A172 (cell line): Measurements from ENCODE around the gene ADARB1. TPM values are rescaled to one million over a fixed set of nuclear protein-coding genes. Genes with fewer than 3 reads are reported as not detected.

ENCODE experiments used
- DNase-seq: peaks from one replicate; pipeline ENCODE4 v3.0.0-alpha.2; 2015; ENCODE audit warnings: low spot score
- total RNA-seq: library from RNA; depleted of rRNA; stranded (reverse); fragments of >200 nt; shearing (Covaris generic); gene quantifications from 2 replicates; pipeline ENCODE4 v1.2.3, GENCODE V29; 2014

The ADARB1 gene
- total RNA-seq, 1 experiment from 2014 or later = 15.7 TPM

GRCh38 chr21:45167796-45168222 lies 93.4 kb downstream of the ADARB1 start:
- DNase-seq = peak; percentile 46

GRCh38 chr21:45168522-45168921 lies 94.1 kb downstream of the ADARB1 start:
- DNase-seq = no peak

- DNase-seq = no peak
These were observed 94.6 kb downstream of the ADARB1 start for GRCh38 chr21:45169001-45169400.

GRCh38 chr21:45169682-45170081 lies 95.3 kb downstream of the ADARB1 start:
- no peak for DNase-seq

GRCh38 chr21:45170987-45171386 lies 96.6 kb downstream of the ADARB1 start:
- no peak for DNase-seq

GRCh38 chr21:45172420-45172819 lies 98.0 kb downstream of the ADARB1 start:
- no peak for DNase-seq

GRCh38 chr21:45175326-45176095 lies 101.1 kb downstream of the ADARB1 start:
- DNase-seq = no peak

- no peak for DNase-seq
These were observed 101.8 kb downstream of the ADARB1 start for GRCh38 chr21:45176141-45176540.

GRCh38 chr21:45177039-45177438 lies 102.7 kb downstream of the ADARB1 start:
- DNase-seq = no peak

- DNase-seq = no peak
These were observed 103.8 kb downstream of the ADARB1 start for GRCh38 chr21:45178070-45178608.

GRCh38 chr21:45178971-45179370 lies 104.6 kb downstream of the ADARB1 start:
- no peak for DNase-seq

- no peak for DNase-seq
These were observed 105.3 kb downstream of the ADARB1 start for GRCh38 chr21:45179568-45180245.

- DNase-seq = no peak
These were observed 105.8 kb downstream of the ADARB1 start for GRCh38 chr21:45180246-45180599.

- DNase-seq = no peak
These were observed 108.6 kb downstream of the ADARB1 start for GRCh38 chr21:45182958-45183357.

- no peak for DNase-seq
These were observed 109.5 kb downstream of the ADARB1 start for GRCh38 chr21:45183852-45184251.

- no peak for DNase-seq
These were observed 110.5 kb downstream of the ADARB1 start for GRCh38 chr21:45184869-45185268.

- no peak for DNase-seq
These were observed 112.3 kb downstream of the ADARB1 start for GRCh38 chr21:45186709-45187108.

GRCh38 chr21:45187646-45188045 lies 113.3 kb downstream of the ADARB1 start:
- no peak for DNase-seq

GRCh38 chr21:45190013-45190412 lies 115.6 kb downstream of the ADARB1 start:
- DNase-seq = no peak

GRCh38 chr21:45192332-45192731 lies 118.0 kb downstream of the ADARB1 start:
- DNase-seq = no peak

- DNase-seq = no peak
These were observed 122.2 kb downstream of the ADARB1 start for GRCh38 chr21:45196620-45197019.

GRCh38 chr21:45199201-45199600 lies 124.8 kb downstream of the ADARB1 start:
- no peak for DNase-seq

- DNase-seq = no peak
These were observed 125.7 kb downstream of the ADARB1 start for GRCh38 chr21:45200031-45200430.
